MM.1S (cell line): ENCODE data around the gene PEAK1.

ENCODE experiments used
- DNase-seq: peaks from one replicate; pipeline ENCODE4 v3.0.0-alpha.2; 2015
- H2AFZ ChIP-seq: fragments of 300-600 bp; sonication (generic); 2 replicates; pipeline ENCODE4 v1.6.0; 2016; ENCODE audit warnings: antibody characterized with exemption, low read length
- H3F3A ChIP-seq: fragments of 300-600 bp; sonication (generic); 2 replicates; pipeline ENCODE4 v1.6.1; 2016; ENCODE audit warnings: mild to moderate bottlenecking, antibody characterized with exemption, low read length, moderate library complexity, mixed read lengths; ENCODE audit not compliant: insufficient read depth
- H3K27ac ChIP-seq: fragments of 300-600 bp; sonication (generic); 2 replicates; pipeline ENCODE4 v1.5.1; 2016; ENCODE audit warnings: mild to moderate bottlenecking, low read length
- H3K27me3 ChIP-seq: fragments of 300-600 bp; sonication (generic); replicated peaks from 2 replicates; pipeline ENCODE4 v1.6.0; 2016; ENCODE audit warnings: low read length; ENCODE audit not compliant: insufficient read depth
- H3K36me3 ChIP-seq: fragments of 300-600 bp; sonication (generic); replicated peaks from 2 replicates; pipeline ENCODE4 v1.6.1; 2016; ENCODE audit warnings: mild to moderate bottlenecking, low read length, mixed read lengths; ENCODE audit not compliant: insufficient read depth
- H3K4me1 ChIP-seq: fragments of 300-600 bp; sonication (generic); 2 replicates; pipeline ENCODE4 v1.6.1; 2016; ENCODE audit warnings: low read length, mixed read lengths
- H3K4me2 ChIP-seq: fragments of 300-600 bp; sonication (generic); 2 replicates; pipeline ENCODE4 v1.6.0; 2016; ENCODE audit warnings: low read depth, low read length
- H3K4me3 ChIP-seq: fragments of 300-600 bp; sonication (generic); 2 replicates; pipeline ENCODE4 v1.5.1; 2016; ENCODE audit warnings: low read length, mixed read lengths
- H3K79me2 ChIP-seq: fragments of 300-600 bp; sonication (generic); 2 replicates; pipeline ENCODE4 v1.6.1; 2016; ENCODE audit warnings: mixed run types, low read length, mixed read lengths
- H3K9ac ChIP-seq: fragments of 300-600 bp; sonication (generic); 2 replicates; pipeline ENCODE4 v1.6.1; 2016; ENCODE audit warnings: low read length, mixed read lengths
- H3K9me2 ChIP-seq: fragments of 300-600 bp; sonication (generic); replicated peaks from 2 replicates; pipeline ENCODE4 v1.6.1; 2016; ENCODE audit warnings: mild to moderate bottlenecking, low read length, mixed read lengths; ENCODE audit not compliant: insufficient read depth
- H3K9me3 ChIP-seq: fragments of 300-600 bp; sonication (generic); replicated peaks from 2 replicates; pipeline ENCODE4 v1.6.1; 2016; ENCODE audit warnings: mild to moderate bottlenecking, low read length, mixed read lengths; ENCODE audit not compliant: insufficient read depth
- H4K20me1 ChIP-seq: fragments of 300-600 bp; sonication (generic); 2 replicates; pipeline ENCODE4 v1.6.1; 2016; ENCODE audit warnings: mild to moderate bottlenecking, low read length, moderate library complexity, mixed read lengths; ENCODE audit not compliant: insufficient read depth
- EZH2 ChIP-seq: fragments of 300-600 bp; sonication (generic); optimal IDR thresholded peaks from 2 replicates; pipeline ENCODE3; 2017; ENCODE audit warnings: low read depth, mild to moderate bottlenecking, antibody characterized with exemption, low read length, mixed read lengths
- EZH2phosphoT487 ChIP-seq: fragments of 300-600 bp; sonication (generic); IDR thresholded peaks from 2 replicates; pipeline ENCODE4 v1.6.1; 2018; ENCODE audit warnings: antibody characterized with exemption, low read length
- TF ChIP-seq, protein P1 (sequence below): fragments of 300-600 bp; sonication (generic); IDR thresholded peaks from 2 replicates; pipeline ENCODE4 v1.5.1; 2016; ENCODE audit warnings: antibody characterized with exemption, low read length, mixed read lengths

The PEAK1 gene

DNA sequence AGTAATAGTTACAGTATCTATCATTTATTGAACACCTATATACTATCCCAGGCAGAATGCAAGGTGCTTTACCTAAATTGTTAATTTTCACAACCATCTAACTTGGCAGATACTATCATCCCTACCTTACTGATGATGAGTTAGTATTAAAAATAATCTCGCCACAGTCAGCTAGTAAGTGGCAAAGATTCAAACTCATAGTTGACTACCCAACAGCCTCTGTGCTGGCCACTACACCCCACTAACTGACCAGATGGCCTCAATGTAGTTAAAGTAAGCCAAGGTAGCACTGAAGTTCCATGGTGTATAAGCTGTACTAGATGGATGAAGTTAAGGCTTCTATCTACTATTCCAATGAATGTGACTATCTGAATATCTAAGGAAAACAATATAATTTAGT lies 44.8 kb downstream of the PEAK1 start:
- TF ChIP-seq EZH2phosphoT487, result no peak
- TF ChIP-seq, protein P1, sequence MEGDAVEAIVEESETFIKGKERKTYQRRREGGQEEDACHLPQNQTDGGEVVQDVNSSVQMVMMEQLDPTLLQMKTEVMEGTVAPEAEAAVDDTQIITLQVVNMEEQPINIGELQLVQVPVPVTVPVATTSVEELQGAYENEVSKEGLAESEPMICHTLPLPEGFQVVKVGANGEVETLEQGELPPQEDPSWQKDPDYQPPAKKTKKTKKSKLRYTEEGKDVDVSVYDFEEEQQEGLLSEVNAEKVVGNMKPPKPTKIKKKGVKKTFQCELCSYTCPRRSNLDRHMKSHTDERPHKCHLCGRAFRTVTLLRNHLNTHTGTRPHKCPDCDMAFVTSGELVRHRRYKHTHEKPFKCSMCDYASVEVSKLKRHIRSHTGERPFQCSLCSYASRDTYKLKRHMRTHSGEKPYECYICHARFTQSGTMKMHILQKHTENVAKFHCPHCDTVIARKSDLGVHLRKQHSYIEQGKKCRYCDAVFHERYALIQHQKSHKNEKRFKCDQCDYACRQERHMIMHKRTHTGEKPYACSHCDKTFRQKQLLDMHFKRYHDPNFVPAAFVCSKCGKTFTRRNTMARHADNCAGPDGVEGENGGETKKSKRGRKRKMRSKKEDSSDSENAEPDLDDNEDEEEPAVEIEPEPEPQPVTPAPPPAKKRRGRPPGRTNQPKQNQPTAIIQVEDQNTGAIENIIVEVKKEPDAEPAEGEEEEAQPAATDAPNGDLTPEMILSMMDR, result no peak
- TF ChIP-seq EZH2, result no peak
- no peaks in the 10 kb centered on the region for H3K36me3 ChIP-seq
- H3K4me2 ChIP-seq, result no peak overlapping the region
- H3K9me3 ChIP-seq, result no peaks in the 10 kb centered on the region
- no peaks in the 10 kb centered on the region for H3K27me3 ChIP-seq
- H3K27ac ChIP-seq, result no peak overlapping the region
- H3K9ac ChIP-seq, result no peak overlapping the region
- H3K9me2 ChIP-seq, result no peaks in the 10 kb centered on the region
- H3F3A ChIP-seq, result no peaks in the 10 kb centered on the region
- DNase-seq, result no peak
- H3K4me3 ChIP-seq, result no peak overlapping the region
- peaks cover 36% of the 10 kb centered on the region for H3K79me2 ChIP-seq
- no peak overlapping the region for H2AFZ ChIP-seq
- H3K4me1 ChIP-seq, result no peaks in the 10 kb centered on the region
- no peaks in the 10 kb centered on the region for H4K20me1 ChIP-seq

GRCh38 chr15:77373441-77373840 lies 46.5 kb downstream of the PEAK1 start:
- Histone ChIP-seq H4K20me1 (no peaks in the 10 kb centered on the region), H3K9ac (no peak overlapping the region), H3K4me1 (no peaks in the 10 kb centered on the region), H3K27ac (no peak overlapping the region), H3K4me3 (no peak overlapping the region), H2AFZ (no peak overlapping the region), H3K79me2 (peaks cover 39% of the 10 kb centered on the region), H3K4me2 (no peak overlapping the region), H3F3A (no peaks in the 10 kb centered on the region), H3K9me3 (no peaks in the 10 kb centered on the region), H3K9me2 (no peaks in the 10 kb centered on the region), H3K36me3 (no peaks in the 10 kb centered on the region), H3K27me3 (no peaks in the 10 kb centered on the region)
- no peak for DNase-seq
- TF ChIP-seq, protein P1, result no peak
- TF ChIP-seq EZH2phosphoT487 (no peak), EZH2 (no peak)

DNA sequence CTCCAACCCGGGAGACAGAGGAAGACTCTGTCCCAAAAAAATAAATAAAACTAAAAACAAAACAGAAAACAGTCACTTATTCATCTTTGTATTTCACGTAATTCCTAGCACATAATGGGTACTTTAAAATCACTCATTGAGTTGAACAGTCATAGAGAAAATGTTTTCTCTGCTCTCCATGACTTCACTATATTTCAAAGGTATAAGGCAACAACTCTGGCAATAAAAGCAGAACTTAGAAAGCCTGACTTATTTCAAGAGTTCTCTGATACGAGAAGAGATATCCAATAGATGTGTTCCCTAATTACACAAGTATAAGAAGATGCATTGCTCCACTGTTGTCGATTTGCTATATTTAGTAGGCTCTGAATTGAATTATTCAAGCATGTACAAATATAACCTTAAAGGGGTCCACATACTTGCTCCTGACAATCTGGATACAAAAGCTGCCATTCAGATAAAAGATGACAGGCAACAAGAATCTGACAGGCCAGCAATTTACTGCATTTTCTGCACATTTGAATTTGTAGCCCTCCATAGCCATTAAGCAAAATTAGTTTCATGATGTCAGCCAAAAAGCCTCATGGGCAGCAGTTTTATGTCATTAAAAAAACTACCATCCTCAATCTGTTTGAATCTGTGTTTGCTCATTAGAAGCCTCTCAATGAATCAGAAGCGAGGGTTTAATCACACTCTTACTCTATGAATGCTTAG lies 47.9 kb downstream of the PEAK1 start:
- TF ChIP-seq EZH2 (no peak), EZH2phosphoT487 (no peak)
- TF ChIP-seq, protein P1, result no peak
- Histone ChIP-seq H3K36me3 (no peaks in the 10 kb centered on the region), H2AFZ (no peak overlapping the region), H4K20me1 (no peaks in the 10 kb centered on the region), H3K79me2 (peaks cover 40% of the 10 kb centered on the region), H3K9me2 (no peaks in the 10 kb centered on the region), H3K4me3 (no peak overlapping the region), H3F3A (no peaks in the 10 kb centered on the region), H3K27ac (no peak overlapping the region), H3K4me2 (no peak overlapping the region), H3K4me1 (no peaks in the 10 kb centered on the region), H3K9me3 (no peaks in the 10 kb centered on the region), H3K9ac (no peak overlapping the region), H3K27me3 (no peaks in the 10 kb centered on the region)
- DNase-seq, result no peak
